Measurements from ENCODE around the gene TRMT13.

Gene TRMT13

DNA sequence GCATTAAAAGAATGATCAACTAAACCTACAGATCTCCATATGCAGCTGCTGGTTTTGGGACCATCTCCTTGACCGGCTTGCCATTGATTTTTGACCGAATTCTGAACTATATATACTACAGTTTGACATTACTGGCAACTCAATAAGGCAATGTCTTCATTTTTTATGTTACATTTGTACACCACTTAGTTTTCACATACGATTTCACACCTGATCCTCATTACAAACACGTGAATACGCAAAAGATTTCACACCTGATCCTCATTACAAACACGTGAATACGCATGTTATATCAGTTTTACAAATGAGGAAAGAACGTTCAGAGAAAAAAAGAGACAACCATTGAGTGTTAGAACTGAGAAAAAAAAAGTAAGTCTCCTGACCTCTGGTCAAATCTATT is 1.3 kb upstream of the TRMT13 start:
- CTCF ChIA-PET, result no interaction called here
- H3K27ac ChIP-seq, result no peak overlapping the region
- TF ChIP-seq, protein P1, sequence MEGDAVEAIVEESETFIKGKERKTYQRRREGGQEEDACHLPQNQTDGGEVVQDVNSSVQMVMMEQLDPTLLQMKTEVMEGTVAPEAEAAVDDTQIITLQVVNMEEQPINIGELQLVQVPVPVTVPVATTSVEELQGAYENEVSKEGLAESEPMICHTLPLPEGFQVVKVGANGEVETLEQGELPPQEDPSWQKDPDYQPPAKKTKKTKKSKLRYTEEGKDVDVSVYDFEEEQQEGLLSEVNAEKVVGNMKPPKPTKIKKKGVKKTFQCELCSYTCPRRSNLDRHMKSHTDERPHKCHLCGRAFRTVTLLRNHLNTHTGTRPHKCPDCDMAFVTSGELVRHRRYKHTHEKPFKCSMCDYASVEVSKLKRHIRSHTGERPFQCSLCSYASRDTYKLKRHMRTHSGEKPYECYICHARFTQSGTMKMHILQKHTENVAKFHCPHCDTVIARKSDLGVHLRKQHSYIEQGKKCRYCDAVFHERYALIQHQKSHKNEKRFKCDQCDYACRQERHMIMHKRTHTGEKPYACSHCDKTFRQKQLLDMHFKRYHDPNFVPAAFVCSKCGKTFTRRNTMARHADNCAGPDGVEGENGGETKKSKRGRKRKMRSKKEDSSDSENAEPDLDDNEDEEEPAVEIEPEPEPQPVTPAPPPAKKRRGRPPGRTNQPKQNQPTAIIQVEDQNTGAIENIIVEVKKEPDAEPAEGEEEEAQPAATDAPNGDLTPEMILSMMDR (conservative IDR thresholded peaks at IDR 0.05; ENCODE audit: low read depth), result no peak
- DNase-seq (ENCODE audit: low spot score), result no peak
- POLR2A ChIA-PET (ENCODE audit: low non-redundant PET), result no interaction called here

DNA sequence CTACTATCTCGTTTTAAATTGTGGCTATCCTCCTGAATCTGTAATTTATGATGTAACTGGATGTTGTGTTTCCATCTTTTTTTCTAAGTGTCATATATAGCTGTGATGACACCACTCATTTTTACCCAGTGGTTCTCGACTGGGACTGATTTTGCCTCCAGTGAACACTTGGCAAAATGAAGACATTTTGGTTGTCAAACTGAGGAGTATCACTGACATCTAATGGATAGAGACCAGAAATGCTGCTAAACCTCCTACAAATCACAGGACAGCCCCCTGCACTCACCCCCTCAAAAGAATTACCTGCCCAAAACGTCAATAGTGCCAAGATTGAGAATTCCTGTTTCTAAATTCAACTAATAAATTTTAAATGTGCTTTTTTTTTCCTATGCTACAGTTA is 1.9 kb downstream of the TRMT13 start:
- ChIA-PET POLR2A (ENCODE audit: low non-redundant PET) (no interaction called here), CTCF (interaction anchor here (0.6 kb wide), 1 partner anchor 327 kb away, joined by 3 read pairs; no protein-coding TSS in a partner anchor)
- H3K27ac ChIP-seq, result no peak overlapping the region
- no peak for DNase-seq (ENCODE audit: low spot score)
- TF ChIP-seq, protein P1 (conservative IDR thresholded peaks at IDR 0.05; ENCODE audit: low read depth), result no peak

DNA sequence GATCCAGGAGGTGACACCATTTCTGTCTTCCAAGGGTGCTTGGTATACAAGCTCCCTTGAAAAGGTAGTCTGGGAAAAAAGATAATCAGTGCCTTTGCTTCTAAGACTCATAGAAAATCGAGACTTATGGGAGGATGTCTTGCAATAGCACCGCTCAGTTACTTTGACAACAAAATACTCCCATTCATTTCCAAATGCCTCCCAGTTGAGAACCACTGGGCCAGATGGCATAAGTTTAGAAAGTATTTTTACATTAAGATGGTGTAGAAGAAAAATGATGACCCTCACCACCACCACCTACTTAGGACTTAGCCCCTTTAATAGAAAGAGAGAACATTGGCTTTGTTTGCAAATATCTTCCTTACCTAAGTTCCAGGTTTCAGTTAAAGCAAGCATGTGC is 4.6 kb downstream of the TRMT13 start:
- CTCF ChIA-PET, result no interaction called here

DNA sequence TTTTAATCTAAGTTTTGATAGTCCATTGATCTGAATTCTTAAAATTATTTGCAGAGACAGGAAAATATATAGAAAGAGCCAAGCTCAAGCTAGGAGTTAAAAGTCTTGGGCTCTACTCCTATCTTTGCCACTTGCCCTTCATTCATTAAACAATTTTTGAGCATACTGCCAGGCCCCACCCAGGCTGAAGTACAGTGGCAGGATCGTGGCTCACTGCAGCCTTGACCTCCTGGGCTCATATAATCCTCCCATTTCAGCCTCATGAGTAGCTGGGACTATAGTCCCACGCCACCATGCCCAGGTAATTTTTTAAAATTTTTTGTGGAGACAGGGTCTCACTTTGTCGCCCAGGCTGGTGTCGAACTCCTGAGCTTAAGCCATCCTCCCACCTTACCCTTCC is 8.2 kb downstream of the TRMT13 start:
- ChIA-PET CTCF (no interaction called here), POLR2A (ENCODE audit: low non-redundant PET) (no interaction called here)
- no peak overlapping the region for H3K27ac ChIP-seq
- DNase-seq (ENCODE audit: low spot score), result no peak
- TF ChIP-seq, protein P1 (conservative IDR thresholded peaks at IDR 0.05; ENCODE audit: low read depth), result no peak

More for the DNA sequence above, 4.6 kb downstream of the TRMT13 start:
- TF ChIP-seq, protein P1 (conservative IDR thresholded peaks at IDR 0.05; ENCODE audit: low read depth), result no peak
- DNase-seq (ENCODE audit: low spot score), result no peak
- H3K27ac ChIP-seq, result no peak overlapping the region
- POLR2A ChIA-PET (ENCODE audit: low non-redundant PET), result no interaction called here

DNA sequence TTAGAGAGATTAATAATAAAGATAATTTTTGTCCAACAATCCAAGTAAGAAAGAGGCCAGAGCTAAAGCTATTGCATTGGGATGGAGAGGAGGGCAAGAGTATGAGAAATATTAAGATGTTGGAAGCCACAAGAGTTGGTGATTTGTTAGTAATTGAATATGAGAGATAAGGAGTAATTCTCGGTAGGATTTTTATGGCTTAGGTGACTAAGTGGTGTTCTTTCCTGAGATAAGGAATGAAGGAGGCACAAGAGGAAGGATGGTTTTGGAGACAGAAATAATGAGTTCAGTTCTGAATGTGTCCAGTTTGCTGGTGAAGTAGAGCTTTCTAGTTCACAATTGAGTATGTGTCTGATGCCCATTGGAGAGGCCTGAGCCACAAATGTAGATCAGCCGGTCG is 9.4 kb downstream of the TRMT13 start:
- H3K27ac ChIP-seq, result no peak overlapping the region
- TF ChIP-seq, protein P1 (conservative IDR thresholded peaks at IDR 0.05; ENCODE audit: low read depth), result no peak
- ChIA-PET CTCF (interaction anchor here (0.6 kb wide), 1 partner anchor 269 kb away, joined by 4 read pairs; no protein-coding TSS in a partner anchor), POLR2A (ENCODE audit: low non-redundant PET) (no interaction called here)
- DNase-seq (ENCODE audit: low spot score), result no peak

DNA sequence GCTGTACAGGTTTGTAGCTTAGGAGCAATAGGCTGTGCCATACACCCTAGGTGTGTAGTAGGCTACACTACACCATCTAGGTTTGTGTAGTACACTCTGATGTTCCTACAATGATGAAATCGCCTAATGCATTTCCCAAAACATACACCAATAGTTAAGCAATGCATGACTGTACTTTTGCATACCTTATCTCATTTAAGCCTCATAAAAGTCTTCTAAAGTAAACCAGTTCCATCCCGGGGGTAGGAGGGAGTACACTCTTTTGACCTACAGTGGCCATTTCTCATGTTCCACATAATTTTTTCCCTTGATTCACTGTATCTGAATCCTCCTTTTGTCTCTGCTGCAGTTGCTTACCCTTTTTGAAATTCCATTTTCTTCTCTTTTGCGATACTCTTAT is 12.2 kb downstream of the TRMT13 start:
- POLR2A ChIA-PET (ENCODE audit: low non-redundant PET), result no interaction called here
- CTCF ChIA-PET, result no interaction called here
- no peak for DNase-seq (ENCODE audit: low spot score)
- H3K27ac ChIP-seq, result no peak overlapping the region
- TF ChIP-seq, protein P1 (conservative IDR thresholded peaks at IDR 0.05; ENCODE audit: low read depth), result no peak

DNA sequence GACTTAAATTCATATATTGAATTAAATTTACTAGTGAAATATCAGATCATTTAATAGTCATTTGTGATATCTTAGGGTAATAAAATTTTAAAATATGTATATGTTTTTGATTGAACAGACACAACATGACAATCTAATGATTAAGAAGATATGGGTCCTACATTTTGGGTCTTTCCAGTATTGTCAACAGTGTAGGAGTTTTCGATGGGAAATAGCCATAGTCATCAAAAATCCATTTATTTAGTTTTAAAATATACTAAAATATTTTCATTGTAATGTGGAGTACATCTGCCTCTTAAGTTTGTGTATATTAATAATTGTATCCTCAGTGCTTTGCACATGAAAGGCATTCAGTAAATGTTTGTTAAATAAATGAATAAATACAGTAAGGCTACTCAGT is 14.0 kb downstream of the TRMT13 start:
- DNase-seq (ENCODE audit: low spot score), result no peak
- TF ChIP-seq, protein P1 (conservative IDR thresholded peaks at IDR 0.05; ENCODE audit: low read depth), result no peak
- CTCF ChIA-PET, result no interaction called here
- POLR2A ChIA-PET (ENCODE audit: low non-redundant PET), result interaction anchor here (0.6 kb wide), 1 partner anchor 20 kb away, joined by 3 read pairs; no protein-coding TSS in a partner anchor
- H3K27ac ChIP-seq, result no peak overlapping the region
